Liver (tissue), 2 donors: ENCODE data around the gene RUBCN.

ENCODE experiments used
- TF ChIP-seq, protein P1 (sequence below): IDR thresholded peaks from 2 replicates; pipeline ENCODE4 v1.6.1; 2016; ENCODE audit warnings: antibody characterized with exemption
- TF ChIP-seq, protein P2 (sequence below): fragments of 150-350 bp; IDR thresholded peaks from 2 replicates; pipeline ENCODE4 v1.5.1; 2017; ENCODE audit warnings: improper control_type of control experiment, low read depth, low read length; ENCODE audit not compliant: missing input control
- donor health status: healthy.

DNA sequence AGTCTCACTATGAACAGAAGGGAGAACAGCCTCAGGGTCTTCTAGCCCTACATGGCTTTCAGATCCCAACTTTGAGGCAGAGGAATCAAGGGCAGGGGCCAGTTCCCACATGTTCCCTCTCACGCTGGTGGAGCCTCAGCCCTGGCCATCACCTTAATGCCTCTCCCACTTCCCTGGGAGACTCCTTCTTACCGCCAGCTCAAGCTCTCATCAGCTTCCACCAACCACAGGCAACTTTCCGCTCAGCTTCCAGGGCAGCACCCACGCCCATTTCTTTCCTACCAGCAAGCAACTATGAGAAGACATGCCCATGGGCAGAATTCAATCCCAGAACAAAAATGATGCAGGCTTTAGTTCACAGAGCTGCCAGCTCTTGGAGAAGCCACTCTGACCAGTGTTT is 63.5 kb downstream of the RUBCN start:
- TF ChIP-seq, protein P1, sequence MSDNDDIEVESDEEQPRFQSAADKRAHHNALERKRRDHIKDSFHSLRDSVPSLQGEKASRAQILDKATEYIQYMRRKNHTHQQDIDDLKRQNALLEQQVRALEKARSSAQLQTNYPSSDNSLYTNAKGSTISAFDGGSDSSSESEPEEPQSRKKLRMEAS = no peak
- TF ChIP-seq, protein P2, sequence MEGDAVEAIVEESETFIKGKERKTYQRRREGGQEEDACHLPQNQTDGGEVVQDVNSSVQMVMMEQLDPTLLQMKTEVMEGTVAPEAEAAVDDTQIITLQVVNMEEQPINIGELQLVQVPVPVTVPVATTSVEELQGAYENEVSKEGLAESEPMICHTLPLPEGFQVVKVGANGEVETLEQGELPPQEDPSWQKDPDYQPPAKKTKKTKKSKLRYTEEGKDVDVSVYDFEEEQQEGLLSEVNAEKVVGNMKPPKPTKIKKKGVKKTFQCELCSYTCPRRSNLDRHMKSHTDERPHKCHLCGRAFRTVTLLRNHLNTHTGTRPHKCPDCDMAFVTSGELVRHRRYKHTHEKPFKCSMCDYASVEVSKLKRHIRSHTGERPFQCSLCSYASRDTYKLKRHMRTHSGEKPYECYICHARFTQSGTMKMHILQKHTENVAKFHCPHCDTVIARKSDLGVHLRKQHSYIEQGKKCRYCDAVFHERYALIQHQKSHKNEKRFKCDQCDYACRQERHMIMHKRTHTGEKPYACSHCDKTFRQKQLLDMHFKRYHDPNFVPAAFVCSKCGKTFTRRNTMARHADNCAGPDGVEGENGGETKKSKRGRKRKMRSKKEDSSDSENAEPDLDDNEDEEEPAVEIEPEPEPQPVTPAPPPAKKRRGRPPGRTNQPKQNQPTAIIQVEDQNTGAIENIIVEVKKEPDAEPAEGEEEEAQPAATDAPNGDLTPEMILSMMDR = no peak
